ENCODE data around the gene CHAF1B.

GRCh38 chr21:36355868-36356267 is 29.3 kb upstream of the CHAF1B start:
- TF ChIP-seq CTCF (IDR thresholded peaks at IDR 0.05; ENCODE audit: insufficient read depth, low read length, poor library complexity, severe bottlenecking) (no peak), EZH2phosphoT487 (conservative IDR thresholded peaks at IDR 0.05; ENCODE audit: low read length) (no peak)
